ENCODE results near the gene CASD1. TPM values are rescaled to one million over a fixed set of nuclear protein-coding genes. Genes with fewer than 3 reads are reported as not detected.

Gene CASD1
- total and polyA plus RNA-seq, 10 of the 15 experiments (the other 5 are each of a cell fraction or from before 2014, with no cell fraction given), result 4.0 to 18.6 (median 10.7) TPM

DNA sequence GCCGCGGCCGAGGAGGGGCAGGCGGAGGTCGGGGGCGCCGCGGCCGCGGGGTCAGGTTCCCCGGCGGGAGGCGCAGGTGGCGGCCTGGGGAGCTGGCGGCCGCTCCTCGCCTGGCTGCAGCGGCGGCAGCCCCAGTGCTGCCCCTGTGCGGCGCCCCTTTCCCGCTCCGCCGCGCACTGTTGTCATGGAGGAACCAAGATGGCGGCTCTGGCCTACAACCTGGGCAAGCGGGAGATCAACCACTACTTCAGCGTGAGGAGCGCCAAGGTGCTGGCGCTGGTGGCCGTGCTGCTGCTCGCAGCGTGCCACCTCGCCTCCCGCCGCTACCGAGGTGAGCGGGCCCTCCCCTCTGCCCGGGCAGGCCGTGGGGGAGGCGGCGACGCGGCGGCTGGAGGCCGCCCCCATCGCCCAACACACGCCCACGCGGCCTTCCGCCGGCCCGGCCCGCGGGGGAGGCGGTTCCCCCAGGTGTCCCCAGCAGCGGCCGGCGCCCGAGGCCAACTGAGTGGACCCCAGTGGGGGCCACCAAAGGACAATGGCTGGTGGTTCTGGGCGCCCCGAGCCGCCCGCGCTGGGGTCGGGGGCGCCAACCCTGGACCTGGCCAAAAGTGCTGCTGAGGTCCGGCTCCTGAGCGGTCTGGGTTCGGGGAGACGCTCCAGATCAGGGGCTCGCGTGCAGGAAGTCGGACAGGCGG, 425 bp downstream of the CASD1 start (continued):
- TF ChIP-seq, protein P1, sequence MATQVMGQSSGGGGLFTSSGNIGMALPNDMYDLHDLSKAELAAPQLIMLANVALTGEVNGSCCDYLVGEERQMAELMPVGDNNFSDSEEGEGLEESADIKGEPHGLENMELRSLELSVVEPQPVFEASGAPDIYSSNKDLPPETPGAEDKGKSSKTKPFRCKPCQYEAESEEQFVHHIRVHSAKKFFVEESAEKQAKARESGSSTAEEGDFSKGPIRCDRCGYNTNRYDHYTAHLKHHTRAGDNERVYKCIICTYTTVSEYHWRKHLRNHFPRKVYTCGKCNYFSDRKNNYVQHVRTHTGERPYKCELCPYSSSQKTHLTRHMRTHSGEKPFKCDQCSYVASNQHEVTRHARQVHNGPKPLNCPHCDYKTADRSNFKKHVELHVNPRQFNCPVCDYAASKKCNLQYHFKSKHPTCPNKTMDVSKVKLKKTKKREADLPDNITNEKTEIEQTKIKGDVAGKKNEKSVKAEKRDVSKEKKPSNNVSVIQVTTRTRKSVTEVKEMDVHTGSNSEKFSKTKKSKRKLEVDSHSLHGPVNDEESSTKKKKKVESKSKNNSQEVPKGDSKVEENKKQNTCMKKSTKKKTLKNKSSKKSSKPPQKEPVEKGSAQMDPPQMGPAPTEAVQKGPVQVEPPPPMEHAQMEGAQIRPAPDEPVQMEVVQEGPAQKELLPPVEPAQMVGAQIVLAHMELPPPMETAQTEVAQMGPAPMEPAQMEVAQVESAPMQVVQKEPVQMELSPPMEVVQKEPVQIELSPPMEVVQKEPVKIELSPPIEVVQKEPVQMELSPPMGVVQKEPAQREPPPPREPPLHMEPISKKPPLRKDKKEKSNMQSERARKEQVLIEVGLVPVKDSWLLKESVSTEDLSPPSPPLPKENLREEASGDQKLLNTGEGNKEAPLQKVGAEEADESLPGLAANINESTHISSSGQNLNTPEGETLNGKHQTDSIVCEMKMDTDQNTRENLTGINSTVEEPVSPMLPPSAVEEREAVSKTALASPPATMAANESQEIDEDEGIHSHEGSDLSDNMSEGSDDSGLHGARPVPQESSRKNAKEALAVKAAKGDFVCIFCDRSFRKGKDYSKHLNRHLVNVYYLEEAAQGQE (IDR thresholded peaks at IDR 0.05; ENCODE audit: low read depth, low read length), result no peak
- TF ChIP-seq MEF2B (IDR thresholded peaks at IDR 0.05; ENCODE audit: partially characterized antibody, poor library complexity, severe bottlenecking), result no peak
- TF ChIP-seq RBBP5 (conservative IDR thresholded peaks at IDR 0.05), result no peak
- TF ChIP-seq YY1 (IDR thresholded peaks at IDR 0.05; ENCODE audit: low read depth, low read length), result peak; percentile 97
- TF ChIP-seq MTA3 (IDR thresholded peaks at IDR 0.05; ENCODE audit: borderline replicate concordance, low read length), result no peak
- TF ChIP-seq BACH1 (IDR thresholded peaks at IDR 0.05; ENCODE audit: borderline replicate concordance), result peak; percentile 64; the same call in 1 of the 2 replicates
- TF ChIP-seq, protein P2, sequence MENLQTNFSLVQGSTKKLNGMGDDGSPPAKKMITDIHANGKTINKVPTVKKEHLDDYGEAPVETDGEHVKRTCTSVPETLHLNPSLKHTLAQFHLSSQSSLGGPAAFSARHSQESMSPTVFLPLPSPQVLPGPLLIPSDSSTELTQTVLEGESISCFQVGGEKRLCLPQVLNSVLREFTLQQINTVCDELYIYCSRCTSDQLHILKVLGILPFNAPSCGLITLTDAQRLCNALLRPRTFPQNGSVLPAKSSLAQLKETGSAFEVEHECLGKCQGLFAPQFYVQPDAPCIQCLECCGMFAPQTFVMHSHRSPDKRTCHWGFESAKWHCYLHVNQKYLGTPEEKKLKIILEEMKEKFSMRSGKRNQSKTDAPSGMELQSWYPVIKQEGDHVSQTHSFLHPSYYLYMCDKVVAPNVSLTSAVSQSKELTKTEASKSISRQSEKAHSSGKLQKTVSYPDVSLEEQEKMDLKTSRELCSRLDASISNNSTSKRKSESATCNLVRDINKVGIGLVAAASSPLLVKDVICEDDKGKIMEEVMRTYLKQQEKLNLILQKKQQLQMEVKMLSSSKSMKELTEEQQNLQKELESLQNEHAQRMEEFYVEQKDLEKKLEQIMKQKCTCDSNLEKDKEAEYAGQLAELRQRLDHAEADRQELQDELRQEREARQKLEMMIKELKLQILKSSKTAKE (IDR thresholded peaks at IDR 0.05; ENCODE audit: low read depth, poor library complexity, severe bottlenecking), result no peak
- no peak for TF ChIP-seq MEF2A (IDR thresholded peaks at IDR 0.05; ENCODE audit: insufficient read depth, low read depth, low read length)
- no peak for TF ChIP-seq POLR2AphosphoS2 (IDR thresholded peaks at IDR 0.05; ENCODE audit: low read depth, low read length)
- no peak for TF ChIP-seq JUND (IDR thresholded peaks at IDR 0.05; ENCODE audit: low read depth, low read length)
- no peak for TF ChIP-seq TCF7 (IDR thresholded peaks at IDR 0.05; ENCODE audit: borderline replicate concordance)
- TF ChIP-seq SIN3A (IDR thresholded peaks at IDR 0.05; ENCODE audit: low read depth, low read length), result peak; percentile 68; the same call in 1 of the 2 replicates
- TF ChIP-seq, protein P3, sequence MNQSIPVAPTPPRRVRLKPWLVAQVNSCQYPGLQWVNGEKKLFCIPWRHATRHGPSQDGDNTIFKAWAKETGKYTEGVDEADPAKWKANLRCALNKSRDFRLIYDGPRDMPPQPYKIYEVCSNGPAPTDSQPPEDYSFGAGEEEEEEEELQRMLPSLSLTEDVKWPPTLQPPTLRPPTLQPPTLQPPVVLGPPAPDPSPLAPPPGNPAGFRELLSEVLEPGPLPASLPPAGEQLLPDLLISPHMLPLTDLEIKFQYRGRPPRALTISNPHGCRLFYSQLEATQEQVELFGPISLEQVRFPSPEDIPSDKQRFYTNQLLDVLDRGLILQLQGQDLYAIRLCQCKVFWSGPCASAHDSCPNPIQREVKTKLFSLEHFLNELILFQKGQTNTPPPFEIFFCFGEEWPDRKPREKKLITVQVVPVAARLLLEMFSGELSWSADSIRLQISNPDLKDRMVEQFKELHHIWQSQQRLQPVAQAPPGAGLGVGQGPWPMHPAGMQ (IDR thresholded peaks at IDR 0.05; ENCODE audit: borderline replicate concordance), result no peak
- no peak for TF ChIP-seq HDGF (IDR thresholded peaks at IDR 0.05)
- TF ChIP-seq TCF12 (IDR thresholded peaks at IDR 0.05; ENCODE audit: low read depth, low read length), result peak; percentile 43; the same call in 1 of the 2 replicates
- TF ChIP-seq GABPA (IDR thresholded peaks at IDR 0.05; ENCODE audit: low read depth), result no peak
- TF ChIP-seq YBX1 (IDR thresholded peaks at IDR 0.05), result no peak
- TF ChIP-seq NR2C2 (IDR thresholded peaks at IDR 0.05; ENCODE audit: borderline replicate concordance, control insufficient read depth, insufficient read length, low read depth), result no peak
- no peak for TF ChIP-seq RAD51 (IDR thresholded peaks at IDR 0.05)
- TF ChIP-seq, protein P4, sequence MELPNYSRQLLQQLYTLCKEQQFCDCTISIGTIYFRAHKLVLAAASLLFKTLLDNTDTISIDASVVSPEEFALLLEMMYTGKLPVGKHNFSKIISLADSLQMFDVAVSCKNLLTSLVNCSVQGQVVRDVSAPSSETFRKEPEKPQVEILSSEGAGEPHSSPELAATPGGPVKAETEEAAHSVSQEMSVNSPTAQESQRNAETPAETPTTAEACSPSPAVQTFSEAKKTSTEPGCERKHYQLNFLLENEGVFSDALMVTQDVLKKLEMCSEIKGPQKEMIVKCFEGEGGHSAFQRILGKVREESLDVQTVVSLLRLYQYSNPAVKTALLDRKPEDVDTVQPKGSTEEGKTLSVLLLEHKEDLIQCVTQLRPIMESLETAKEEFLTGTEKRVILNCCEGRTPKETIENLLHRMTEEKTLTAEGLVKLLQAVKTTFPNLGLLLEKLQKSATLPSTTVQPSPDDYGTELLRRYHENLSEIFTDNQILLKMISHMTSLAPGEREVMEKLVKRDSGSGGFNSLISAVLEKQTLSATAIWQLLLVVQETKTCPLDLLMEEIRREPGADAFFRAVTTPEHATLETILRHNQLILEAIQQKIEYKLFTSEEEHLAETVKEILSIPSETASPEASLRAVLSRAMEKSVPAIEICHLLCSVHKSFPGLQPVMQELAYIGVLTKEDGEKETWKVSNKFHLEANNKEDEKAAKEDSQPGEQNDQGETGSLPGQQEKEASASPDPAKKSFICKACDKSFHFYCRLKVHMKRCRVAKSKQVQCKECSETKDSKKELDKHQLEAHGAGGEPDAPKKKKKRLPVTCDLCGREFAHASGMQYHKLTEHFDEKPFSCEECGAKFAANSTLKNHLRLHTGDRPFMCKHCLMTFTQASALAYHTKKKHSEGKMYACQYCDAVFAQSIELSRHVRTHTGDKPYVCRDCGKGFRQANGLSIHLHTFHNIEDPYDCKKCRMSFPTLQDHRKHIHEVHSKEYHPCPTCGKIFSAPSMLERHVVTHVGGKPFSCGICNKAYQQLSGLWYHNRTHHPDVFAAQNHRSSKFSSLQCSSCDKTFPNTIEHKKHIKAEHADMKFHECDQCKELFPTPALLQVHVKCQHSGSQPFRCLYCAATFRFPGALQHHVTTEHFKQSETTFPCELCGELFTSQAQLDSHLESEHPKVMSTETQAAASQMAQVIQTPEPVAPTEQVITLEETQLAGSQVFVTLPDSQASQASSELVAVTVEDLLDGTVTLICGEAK (IDR thresholded peaks at IDR 0.05; ENCODE audit: borderline replicate concordance), result no peak

Data from GM12878 (cell line).